ENCODE data around the gene POLR3K. TPM values are rescaled to one million over a fixed set of nuclear protein-coding genes. Genes with fewer than 3 reads are reported as not detected.
A peak's percentile ranks its signal among the peaks of the same experiment; 100 is the strongest.

The POLR3K gene
- total RNA-seq, 1 experiment from 2014 or later, result 22.7 TPM

DNA sequence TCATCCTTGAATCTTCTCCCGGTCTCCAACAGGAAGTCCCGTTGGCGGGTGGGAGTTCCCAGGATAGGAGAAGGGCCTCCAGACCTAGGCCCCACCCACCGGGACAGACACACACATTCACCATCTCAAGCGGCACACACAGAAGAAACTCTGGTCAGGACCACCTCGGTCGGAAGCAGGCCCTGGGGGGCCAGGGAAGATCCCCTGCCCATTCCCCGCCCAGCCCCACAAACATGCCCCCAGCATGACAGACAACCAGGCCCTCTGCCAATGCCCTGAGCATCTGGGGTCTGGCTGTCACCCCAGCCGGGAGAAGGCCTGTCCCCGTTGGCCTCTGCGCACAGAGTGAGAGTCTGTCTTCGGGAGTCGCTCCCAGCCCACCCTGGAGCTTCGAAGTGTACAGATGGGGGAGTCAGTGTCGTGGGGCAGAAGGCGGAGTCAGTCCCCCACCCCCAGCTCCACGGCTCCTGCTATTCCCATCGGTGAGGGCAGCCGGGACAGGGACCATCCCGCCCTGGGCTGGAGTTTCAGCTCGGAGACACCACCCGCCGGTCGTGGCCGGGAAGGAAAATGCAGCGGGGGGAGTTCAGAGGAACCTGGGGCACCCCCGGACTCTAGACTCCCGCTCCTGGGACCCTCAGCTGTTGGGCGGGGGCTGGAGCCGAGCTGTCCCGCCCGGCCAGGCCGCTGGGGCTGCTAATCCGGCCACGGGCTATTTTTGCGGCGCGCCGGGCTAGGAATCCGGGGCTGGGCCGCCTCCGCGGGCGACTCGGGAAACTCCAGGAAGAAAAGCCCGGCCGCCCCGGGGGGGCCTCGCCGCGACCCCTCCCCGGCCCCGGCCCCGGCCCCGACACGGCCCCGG, 18.4 kb upstream of the POLR3K start:
- Histone ChIP-seq H3K4me3 (replicated peaks in 1 of 2; ENCODE audit: low read depth in 1 of 2, low read length in 2 of 2) (peak overlapping the region; percentile 54 to 64), H3K9me3 (ENCODE audit: control insufficient read depth in 1 of 2, insufficient read depth in 1 of 2, low read depth in 1 of 2, low read length in 2 of 2) (no peaks in the 10 kb centered on the region), H3K4me2 (ENCODE audit: low read length) (peak overlapping the region; percentile 82), H3K9ac (ENCODE audit: low read length) (peak overlapping the region; percentile 66), H2AFZ (ENCODE audit: low read depth, low read length, poor library complexity, severe bottlenecking) (no peak overlapping the region), H3K4me1 (ENCODE audit: control insufficient read depth in 1 of 2, insufficient read depth in 2 of 2, low read length in 2 of 2) (peaks cover 26 to 38% of the 10 kb centered on the region in 2 experiments), H3K27ac (ENCODE audit: low read depth, low read length) (peak overlapping the region; percentile 84), H3K27me3 (ENCODE audit: insufficient read depth, low read length) (no peaks in the 10 kb centered on the region), H3K9me2 (ENCODE audit: insufficient read depth) (no peaks in the 10 kb centered on the region), H3K79me2 (ENCODE audit: insufficient read depth, low read length) (no peaks in the 10 kb centered on the region), H4K20me1 (ENCODE audit: insufficient read depth) (no peaks in the 10 kb centered on the region), H3K36me3 (ENCODE audit: control insufficient read depth in 1 of 2, insufficient read depth in 2 of 2, low read length in 2 of 2) (no peaks in the 10 kb centered on the region)
- intact Hi-C loops (cut with micrococcal nuclease), result no loop called here
- BruUV-seq (replicated peaks), result no TSS peak
- ChIA-PET RAD21 (ENCODE audit: low non-redundant PET in 1 of 2, low total read pairs in 2 of 2, uncharacterized antibody in 2 of 2, unreplicated experiment in 2 of 2) (interaction anchor here in 1 of 2 experiments (1.0 kb wide), 1 partner anchor 18 kb away, joined by 3 read pairs; the partner anchor contains the start of genes POLR3K and SNRNP25), CTCF (no interaction called here), POLR2A (no interaction called here)
- DNase-seq (ENCODE audit: low read depth, low spot score), result peak; percentile 42
- peak; percentile 35; the same call in 1 of the 2 replicates for TF ChIP-seq ZFX (IDR thresholded peaks at IDR 0.05)
- TF ChIP-seq EZH2 (IDR thresholded peaks at IDR 0.05), result no peak
- 0 out of 2 replicates have a peak, but pooled peaks have one; percentile 33 for TF ChIP-seq POLR2AphosphoS5 (IDR thresholded peaks at IDR 0.05; ENCODE audit: low read depth, low read length)
- no peak for TF ChIP-seq CBX3 (IDR thresholded peaks at IDR 0.05; ENCODE audit: low read depth)
- TF ChIP-seq EGR1 (IDR thresholded peaks at IDR 0.05; ENCODE audit: low read depth), result no peak
- no peak for TF ChIP-seq FOSL1 (IDR thresholded peaks at IDR 0.05; ENCODE audit: low read depth)
- TF ChIP-seq, protein P1, sequence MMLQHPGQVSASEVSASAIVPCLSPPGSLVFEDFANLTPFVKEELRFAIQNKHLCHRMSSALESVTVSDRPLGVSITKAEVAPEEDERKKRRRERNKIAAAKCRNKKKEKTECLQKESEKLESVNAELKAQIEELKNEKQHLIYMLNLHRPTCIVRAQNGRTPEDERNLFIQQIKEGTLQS (IDR thresholded peaks at IDR 0.05), result no peak
- TF ChIP-seq ZNF274 (IDR thresholded peaks at IDR 0.05; ENCODE audit: low read depth, low read length), result no peak
- TF ChIP-seq TCF7L2 (IDR thresholded peaks at IDR 0.05; ENCODE audit: borderline replicate concordance, extremely low read depth, insufficient read depth, insufficient read length), result no peak
- peak; percentile 75 for ATAC-seq

DNA sequence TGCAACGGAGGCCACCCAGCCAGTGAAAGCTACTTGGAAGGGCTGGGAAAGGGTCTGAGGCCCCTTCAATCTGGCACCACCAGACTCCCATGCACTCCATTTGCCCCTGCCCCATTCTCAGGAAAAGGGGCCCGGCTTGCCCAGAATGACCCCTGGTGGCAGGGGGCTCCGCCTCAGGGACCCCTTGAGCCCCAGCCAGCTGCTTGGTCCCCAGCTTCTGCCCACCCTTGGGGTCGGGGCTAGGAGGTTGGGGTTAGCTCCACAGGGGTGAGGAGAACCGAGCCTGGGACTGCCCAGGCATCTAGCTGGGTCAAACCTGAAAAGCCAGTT, 17.8 kb upstream of the POLR3K start:
- Histone ChIP-seq H3K9ac (ENCODE audit: low read length) (peak overlapping the region; percentile 66), H4K20me1 (ENCODE audit: insufficient read depth) (no peaks in the 10 kb centered on the region), H3K4me2 (ENCODE audit: low read length) (peak overlapping the region; percentile 82), H3K36me3 (ENCODE audit: control insufficient read depth in 1 of 2, insufficient read depth in 2 of 2, low read length in 2 of 2) (no peaks in the 10 kb centered on the region), H3K79me2 (ENCODE audit: insufficient read depth, low read length) (no peaks in the 10 kb centered on the region), H2AFZ (ENCODE audit: low read depth, low read length, poor library complexity, severe bottlenecking) (no peak overlapping the region), H3K4me1 (ENCODE audit: control insufficient read depth in 1 of 2, insufficient read depth in 2 of 2, low read length in 2 of 2) (peaks cover 20 to 32% of the 10 kb centered on the region in 2 experiments), H3K27me3 (ENCODE audit: insufficient read depth, low read length) (no peaks in the 10 kb centered on the region), H3K4me3 (replicated peaks in 1 of 2; ENCODE audit: low read depth in 1 of 2, low read length in 2 of 2) (peak overlapping the region; percentile 54 to 64), H3K9me3 (ENCODE audit: control insufficient read depth in 1 of 2, insufficient read depth in 1 of 2, low read depth in 1 of 2, low read length in 2 of 2) (no peaks in the 10 kb centered on the region), H3K9me2 (ENCODE audit: insufficient read depth) (no peaks in the 10 kb centered on the region), H3K27ac (ENCODE audit: low read depth, low read length) (peak overlapping the region; percentile 84)
- ChIA-PET RAD21 (ENCODE audit: low non-redundant PET in 1 of 2, low total read pairs in 2 of 2, uncharacterized antibody in 2 of 2, unreplicated experiment in 2 of 2) (interaction anchor here in 1 of 2 experiments (1.0 kb wide), 1 partner anchor 18 kb away, joined by 3 read pairs; the partner anchor contains the start of genes POLR3K and SNRNP25), POLR2A (no interaction called here), CTCF (no interaction called here)
- DNase-seq (ENCODE audit: low read depth, low spot score) (no peak), ATAC-seq (no peak)
- TF ChIP-seq, protein P2, sequence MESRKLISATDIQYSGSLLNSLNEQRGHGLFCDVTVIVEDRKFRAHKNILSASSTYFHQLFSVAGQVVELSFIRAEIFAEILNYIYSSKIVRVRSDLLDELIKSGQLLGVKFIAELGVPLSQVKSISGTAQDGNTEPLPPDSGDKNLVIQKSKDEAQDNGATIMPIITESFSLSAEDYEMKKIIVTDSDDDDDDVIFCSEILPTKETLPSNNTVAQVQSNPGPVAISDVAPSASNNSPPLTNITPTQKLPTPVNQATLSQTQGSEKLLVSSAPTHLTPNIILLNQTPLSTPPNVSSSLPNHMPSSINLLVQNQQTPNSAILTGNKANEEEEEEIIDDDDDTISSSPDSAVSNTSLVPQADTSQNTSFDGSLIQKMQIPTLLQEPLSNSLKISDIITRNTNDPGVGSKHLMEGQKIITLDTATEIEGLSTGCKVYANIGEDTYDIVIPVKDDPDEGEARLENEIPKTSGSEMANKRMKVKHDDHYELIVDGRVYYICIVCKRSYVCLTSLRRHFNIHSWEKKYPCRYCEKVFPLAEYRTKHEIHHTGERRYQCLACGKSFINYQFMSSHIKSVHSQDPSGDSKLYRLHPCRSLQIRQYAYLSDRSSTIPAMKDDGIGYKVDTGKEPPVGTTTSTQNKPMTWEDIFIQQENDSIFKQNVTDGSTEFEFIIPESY (IDR thresholded peaks at IDR 0.05; ENCODE audit: extremely low read depth, insufficient replicate concordance, low read length), result no peak
- TF ChIP-seq, protein P1 (IDR thresholded peaks at IDR 0.05), result no peak
- TF ChIP-seq EGR1 (IDR thresholded peaks at IDR 0.05; ENCODE audit: low read depth) (no peak), POLR2A (IDR thresholded peaks at IDR 0.05; ENCODE audit: borderline replicate concordance, extremely low read depth, insufficient read depth, insufficient read length) (no peak), SIN3A (IDR thresholded peaks at IDR 0.05; ENCODE audit: low read depth) (no peak)
- TSS peak; percentile 45 for BruUV-seq (replicated peaks)
- intact Hi-C loops (cut with micrococcal nuclease), result no loop called here
